ENCODE results near the gene KLRC4.

- TF ChIP-seq CTCF (conservative IDR thresholded peaks at IDR 0.05; ENCODE audit: low read depth, low read length) (no peak), RFX5 (IDR thresholded peaks at IDR 0.05; ENCODE audit: low read depth, low read length) (no peak), MAFK (IDR thresholded peaks at IDR 0.05; ENCODE audit: low read depth, low read length) (no peak), CEBPB (IDR thresholded peaks at IDR 0.05; ENCODE audit: low read depth, low read length) (no peak)
Observed at GRCh38 chr12:10374624-10375018, 34.9 kb downstream of the KLRC4 start.

All from IMR-90 (cell line).